ENCODE measurements around the gene CDS2. TPM values are rescaled to one million over a fixed set of nuclear protein-coding genes. Genes with fewer than 3 reads are reported as not detected.

The CDS2 gene
- total and polyA plus RNA-seq, 2 of the 13 experiments (the other 11 are each of a cell fraction or from before 2014, with no cell fraction given) = 81.3 to 153 TPM

GRCh38 chr20:5126512-5127203 is at the start of gene CDS2 (continued):
- TF ChIP-seq CENPBD1 (CRISPR knock-in tag; IDR thresholded peaks at IDR 0.05; ENCODE audit: borderline replicate concordance, low read depth) = no peak
- peak; percentile 84; the same call in 1 of the 2 replicates for TF ChIP-seq ZNF256 (CRISPR knock-in tag; conservative IDR thresholded peaks at IDR 0.05)
- peak; percentile 92 for TF ChIP-seq ZKSCAN8 (CRISPR knock-in tag; IDR thresholded peaks at IDR 0.05; ENCODE audit: borderline replicate concordance)
- peak; percentile 93 for TF ChIP-seq ARID4A (CRISPR knock-in tag; IDR thresholded peaks at IDR 0.05; ENCODE audit: borderline replicate concordance)
- no peak; the same call in 1 of the 2 replicates for TF ChIP-seq MAF1 (CRISPR knock-in tag; IDR thresholded peaks at IDR 0.05; ENCODE audit: borderline replicate concordance)
- peak; percentile 91 for TF ChIP-seq ATF2 (CRISPR knock-in tag; IDR thresholded peaks at IDR 0.05)
- TF ChIP-seq EED (CRISPR knock-in tag; IDR thresholded peaks at IDR 0.05) = peak; percentile 97
- TF ChIP-seq E2F2 (CRISPR knock-in tag; IDR thresholded peaks at IDR 0.05; ENCODE audit: borderline replicate concordance) = 0 out of 2 replicates have a peak, but pooled peaks have one; percentile 73
- TF ChIP-seq ZNF740 (CRISPR knock-in tag; IDR thresholded peaks at IDR 0.05) = no peak; the same call in 1 of the 2 replicates
- no peak for TF ChIP-seq SNAPC5 (CRISPR knock-in tag; IDR thresholded peaks at IDR 0.05; ENCODE audit: borderline replicate concordance)
- peak; percentile 33; the same call in 1 of the 2 replicates for TF ChIP-seq HNRNPL (IDR thresholded peaks at IDR 0.05; ENCODE audit: low read depth, low read length)
- TF ChIP-seq NR0B2 (CRISPR knock-in tag; IDR thresholded peaks at IDR 0.05) = no peak
- TF ChIP-seq MXD4 (CRISPR knock-in tag; IDR thresholded peaks at IDR 0.05) = peak; percentile 98
- TF ChIP-seq ZFP1 (CRISPR knock-in tag; IDR thresholded peaks at IDR 0.05) = peak; percentile 95
- peak; percentile 97 for TF ChIP-seq IKZF5 (CRISPR knock-in tag; IDR thresholded peaks at IDR 0.05)
- no peak for TF ChIP-seq PCBP1 (IDR thresholded peaks at IDR 0.05; ENCODE audit: borderline replicate concordance, low read depth, low read length)
- TF ChIP-seq PHF21A (CRISPR knock-in tag; IDR thresholded peaks at IDR 0.05) = peak; percentile 90
- no peak for TF ChIP-seq FOXA1 (IDR thresholded peaks at IDR 0.05)
- peak; percentile 17; the same call in 1 of the 2 replicates for TF ChIP-seq FOXA1 (CRISPR knock-in tag; IDR thresholded peaks at IDR 0.05)
- no peak; the same call in 1 of the 2 replicates for TF ChIP-seq ZFP82 (CRISPR knock-in tag; IDR thresholded peaks at IDR 0.05; ENCODE audit: borderline replicate concordance)

Data from HepG2 (cell line).